ENCODE data around the gene ZNF775. TPM values are rescaled to one million over a fixed set of nuclear protein-coding genes. Genes with fewer than 3 reads are reported as not detected.

The ZNF775 gene
- total and polyA plus RNA-seq, 2 of the 13 experiments (the other 11 are each of a cell fraction or from before 2014, with no cell fraction given) = 3.1 to 3.2 TPM

GRCh38 chr7:150370612-150371071 is 8.5 kb upstream of the ZNF775 start:
- Histone ChIP-seq H2AFZ (ENCODE audit: low read length) (no peak overlapping the region), H3K36me3 (replicated peaks in 1 of 2; ENCODE audit: control insufficient read depth in 1 of 2, insufficient read depth in 2 of 2, low read length in 2 of 2) (peaks cover 5 to 27% of the 10 kb centered on the region in 2 experiments; a peak in 4 of 5 replicates), H3K4me1 (ENCODE audit: insufficient read depth, low read length) (peaks cover 57% of the 10 kb centered on the region), H3K9me3 (ENCODE audit: low read length) (no peaks in the 10 kb centered on the region), H3K9ac (ENCODE audit: insufficient read depth, low read depth, low read length) (peak overlapping the region; percentile 95), H3K27me3 (ENCODE audit: control insufficient read depth in 1 of 2, insufficient read depth in 2 of 2, low read length in 2 of 2) (no peaks in the 10 kb centered on the region), H3K4me3 (replicated peaks in 1 of 3; ENCODE audit: insufficient read depth in 1 of 3, low read depth in 2 of 3, low read length in 3 of 3) (peak overlapping the region; percentile 68 to 84 (median 82); a peak in 4 of 6 replicates), H3K79me2 (ENCODE audit: insufficient read depth, low read length) (peaks cover 38% of the 10 kb centered on the region), H4K20me1 (ENCODE audit: insufficient read depth, low read length) (peaks cover 8% of the 10 kb centered on the region; the same call in 1 of the 2 replicates), H3K4me2 (ENCODE audit: low read depth, low read length) (peak overlapping the region; percentile 99), H3K27ac (ENCODE audit: extremely low read length, insufficient read depth, low read length) (peak overlapping the region; percentile 100)
- BruUV-seq (replicated peaks) = no TSS peak
- in situ Hi-C loops (cut with HindIII; ENCODE audit: extremely low pct_ligation_motif_present, low pct_unique_long_range_greater_than_20kb) = no loop called here
- ATAC-seq = peak; percentile 23
- peak; percentile 55 for DNase-seq (ENCODE audit: low spot score)
- WGBS (ENCODE audit: low lambda C conversion rate) = 53% methylated on average over 3 of the region's 3 CpGs
- ChIA-PET CTCF (ENCODE audit: low intra/inter-chr PET ratio, low total read pairs) (no interaction called here), POLR2A (interaction anchor here (0.6 to 6.8 kb wide), 13 partner anchors 8 to 532 kb away, joined by 3 to 141 read pairs (median 31); partner anchors contain the start of genes ACTR3C, LRRC61, RARRES2 and ZNF775)
- intact Hi-C loops (cut with micrococcal nuclease; ENCODE audit: unreplicated experiment) = loop anchor here (1.0 kb wide), 1 partner anchor 19 kb away; no protein-coding TSS in a partner anchor
- FAIRE-seq = peak; percentile 62
- TF ChIP-seq RARA (CRISPR knock-in tag; IDR thresholded peaks at IDR 0.05) = 0 out of 2 replicates have a peak, but pooled peaks have one; percentile 18
- 0 out of 2 replicates have a peak, but pooled peaks have one; percentile 16 for TF ChIP-seq ZBTB21 (CRISPR knock-in tag; IDR thresholded peaks at IDR 0.05)
- TF ChIP-seq CEBPG (CRISPR knock-in tag; IDR thresholded peaks at IDR 0.05) = peak; percentile 39; the same call in 1 of the 2 replicates
- TF ChIP-seq CTCF (CRISPR knock-in tag; IDR thresholded peaks at IDR 0.05) = no peak
- 0 out of 2 replicates have a peak, but pooled peaks have one; percentile 22 for TF ChIP-seq TGIF2 (CRISPR knock-in tag; IDR thresholded peaks at IDR 0.05)
- TF ChIP-seq SMC3 (IDR thresholded peaks at IDR 0.05; ENCODE audit: low read length) = 0 out of 2 replicates have a peak, but pooled peaks have one; percentile 2
- TF ChIP-seq TCF7 (IDR thresholded peaks at IDR 0.05; ENCODE audit: low read depth) = 0 out of 2 replicates have a peak, but pooled peaks have one; percentile 13
- TF ChIP-seq CEBPB (IDR thresholded peaks at IDR 0.05; ENCODE audit: borderline replicate concordance, low read depth, low read length) = 0 out of 2 replicates have a peak, but pooled peaks have one; percentile 31
- no peak for TF ChIP-seq NR2C2 (CRISPR knock-in tag; IDR thresholded peaks at IDR 0.05; ENCODE audit: borderline replicate concordance)
- no peak for TF ChIP-seq PLSCR1 (CRISPR knock-in tag; IDR thresholded peaks at IDR 0.05; ENCODE audit: borderline replicate concordance)
- TF ChIP-seq ZNF616 (CRISPR knock-in tag; IDR thresholded peaks at IDR 0.05; ENCODE audit: low read depth) = no peak
- TF ChIP-seq FOSL2 (CRISPR knock-in tag; IDR thresholded peaks at IDR 0.05) = peak; percentile 24; the same call in 1 of the 2 replicates
- TF ChIP-seq FOXA1 (IDR thresholded peaks at IDR 0.05) = no peak
- 0 out of 2 replicates have a peak, but pooled peaks have one; percentile 3 for TF ChIP-seq FOXA1 (CRISPR knock-in tag; IDR thresholded peaks at IDR 0.05)
- peak; percentile 45; the same call in 1 of the 2 replicates for TF ChIP-seq SSRP1 (CRISPR knock-in tag; IDR thresholded peaks at IDR 0.05)
- no peak for TF ChIP-seq ZGPAT (CRISPR knock-in tag; IDR thresholded peaks at IDR 0.05)
- no peak for TF ChIP-seq ZNF597 (CRISPR knock-in tag; IDR thresholded peaks at IDR 0.05)
- no peak for TF ChIP-seq DNMT1 (CRISPR knock-in tag; IDR thresholded peaks at IDR 0.05)
- TF ChIP-seq POLR2A (IDR thresholded peaks at IDR 0.05; ENCODE audit: insufficient read depth in 1 of 2, low read depth in 2 of 2, low read length in 2 of 2) = peak in 1 of 2 experiments; percentile 43; a peak in 1 of 4 replicates
- peak; percentile 13 for TF ChIP-seq TEAD3 (CRISPR knock-in tag; optimal IDR thresholded peaks at IDR 0.05; ENCODE audit: borderline replicate concordance)
- TF ChIP-seq ATF7-NPFF (CRISPR knock-in tag; IDR thresholded peaks at IDR 0.05; ENCODE audit: low read depth) = no peak
- TF ChIP-seq GATAD2A (CRISPR knock-in tag; IDR thresholded peaks at IDR 0.05) = 0 out of 2 replicates have a peak, but pooled peaks have one; percentile 14
- TF ChIP-seq ZNF12 (CRISPR knock-in tag; IDR thresholded peaks at IDR 0.05) = peak; percentile 79; the same call in 1 of the 2 replicates
